ENCODE data around the gene CDC6. TPM values are rescaled to one million over a fixed set of nuclear protein-coding genes. Genes with fewer than 3 reads are reported as not detected.

The CDC6 gene
- total and polyA plus RNA-seq, 2 of the 8 experiments (the other 6 are each of a cell fraction or from before 2014, with no cell fraction given), result 50.5 to 140 TPM

DNA sequence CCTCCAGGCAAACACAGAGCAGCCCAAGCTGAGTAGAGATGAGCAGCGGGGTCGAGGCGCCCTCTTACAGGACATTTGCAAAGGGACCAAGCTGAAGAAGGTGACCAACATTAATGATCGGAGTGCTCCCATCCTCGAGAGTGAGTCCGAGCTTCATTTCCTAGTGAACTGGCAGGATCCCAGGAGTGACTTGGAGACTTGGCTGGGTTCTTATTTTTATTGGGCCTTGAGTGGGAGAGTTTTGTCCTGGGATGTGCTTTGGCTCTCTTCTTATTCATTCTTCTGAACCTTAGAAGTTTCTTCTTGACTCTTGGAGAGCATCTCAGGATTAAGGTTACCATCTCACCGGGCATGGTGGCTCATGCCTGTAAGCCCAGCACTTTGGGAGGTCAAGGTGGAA is 27.2 kb upstream of the CDC6 start:
- H2BK15ac ChIP-seq (ENCODE audit: low read length), result no peak overlapping the region
- no peak overlapping the region for H3K4ac ChIP-seq (replicated peaks; ENCODE audit: insufficient read length, low read depth, low read length)
- no peak overlapping the region for H3K4me3 ChIP-seq (ENCODE audit: extremely low read depth in 1 of 4, insufficient read depth in 2 of 4, low read depth in 3 of 4, low read length in 4 of 4)
- H4K8ac ChIP-seq (ENCODE audit: extremely low read depth, insufficient read depth, low read length), result no peak overlapping the region
- no peaks in the 10 kb centered on the region for H3K9me3 ChIP-seq (ENCODE audit: insufficient read depth in 2 of 2, low read depth in 1 of 2, low read length in 1 of 2)
- H2BK20ac ChIP-seq (ENCODE audit: low read length), result no peak overlapping the region
- CTCF ChIA-PET (ENCODE audit: partially characterized antibody), result interaction anchor here (1.2 kb wide), 2 partner anchors 46 to 58 kb away, joined by 3 to 4 read pairs; no protein-coding TSS in a partner anchor
- H3K27me3 ChIP-seq (replicated peaks in 1 of 4; ENCODE audit: control insufficient read depth in 3 of 4, extremely low read depth in 1 of 4, insufficient read depth in 3 of 4, low read length in 3 of 4), result no peaks in the 10 kb centered on the region
- H3K4me1 ChIP-seq (replicated peaks in 1 of 4; ENCODE audit: control insufficient read depth in 3 of 4, insufficient read depth in 4 of 4, low read length in 3 of 4), result peaks cover 0 to 2% (median 0%) of the 10 kb centered on the region in 4 experiments; a peak in 1 of 7 replicates
- H3K9ac ChIP-seq (replicated peaks in 1 of 4; ENCODE audit: extremely low read depth in 1 of 4, low read depth in 3 of 4, low read length in 3 of 4), result no peak overlapping the region
- H3K79me2 ChIP-seq (ENCODE audit: control insufficient read depth in 1 of 2, insufficient read depth in 2 of 2, low read length in 2 of 2), result no peaks in the 10 kb centered on the region
- no peak overlapping the region for H4K91ac ChIP-seq (replicated peaks; ENCODE audit: insufficient read length, low read length)
- no peak overlapping the region for H2AFZ ChIP-seq (ENCODE audit: low read length)
- peaks cover 0 to 3% of the 10 kb centered on the region in 2 experiments for H4K20me1 ChIP-seq (replicated peaks in 1 of 2; ENCODE audit: control insufficient read depth in 1 of 2, insufficient read depth in 2 of 2, low read length in 2 of 2)
- no peak overlapping the region for H3K18ac ChIP-seq (ENCODE audit: extremely low read depth, low read length)
- no peak overlapping the region for H2BK5ac ChIP-seq (ENCODE audit: low read depth, low read length)
- peaks cover 6 to 36% (median 11%) of the 10 kb centered on the region in 4 experiments; a peak in 6 of 8 replicates for H3K36me3 ChIP-seq (ENCODE audit: control insufficient read depth in 2 of 4, insufficient read depth in 4 of 4, low read length in 3 of 4)
- H3K14ac ChIP-seq (ENCODE audit: insufficient read length), result no peak overlapping the region
- no peak overlapping the region for H4K5ac ChIP-seq (ENCODE audit: insufficient read length, low read depth, low read length)
- H3K79me1 ChIP-seq (ENCODE audit: low read depth, low read length), result no peaks in the 10 kb centered on the region
- H3K56ac ChIP-seq (replicated peaks; ENCODE audit: insufficient read length, low read depth, low read length), result no peak overlapping the region
- H2BK12ac ChIP-seq (ENCODE audit: low read depth, low read length), result no peak overlapping the region
- H2AK5ac ChIP-seq (ENCODE audit: low read depth, low read length), result no peak overlapping the region
- H3K23ac ChIP-seq (ENCODE audit: insufficient read length), result no peak overlapping the region
- no peak overlapping the region for H3K27ac ChIP-seq (ENCODE audit: low read depth, low read length)
- FAIRE-seq (no peak), DNase-seq (ENCODE audit: low read depth in 1 of 2, low spot score in 2 of 2) (no peak)
- TF ChIP-seq HDAC6 (IDR thresholded peaks at IDR 0.05; ENCODE audit: low read depth, low read length) (no peak), JUN (IDR thresholded peaks at IDR 0.05; ENCODE audit: low read depth, low read length) (no peak), RXRA (IDR thresholded peaks at IDR 0.05; ENCODE audit: insufficient read depth, low read depth, low read length) (no peak), RFX5 (IDR thresholded peaks at IDR 0.05; ENCODE audit: borderline replicate concordance, low read depth, low read length) (no peak), GABPA (IDR thresholded peaks at IDR 0.05; ENCODE audit: borderline replicate concordance, insufficient read depth, low read length) (no peak), TEAD4 (IDR thresholded peaks at IDR 0.05; ENCODE audit: low read depth, low read length) (no peak)
- no peak overlapping the region for H2BK120ac ChIP-seq (replicated peaks; ENCODE audit: low read depth, low read length)
- H3K4me2 ChIP-seq (ENCODE audit: insufficient read depth in 1 of 2, low read depth in 2 of 2, low read length in 2 of 2), result no peak overlapping the region
- POLR2A ChIA-PET (ENCODE audit: partially characterized antibody), result interaction anchor here (0.6 kb wide), 1 partner anchor 278 kb away, joined by 3 read pairs; no protein-coding TSS in a partner anchor
- no peaks in the 10 kb centered on the region for H3K23me2 ChIP-seq (ENCODE audit: low read depth, low read length)
- 94% methylated on average over 7 of the region's 7 CpGs; no CpG with 5 or more reads in 1 of the 2 experiments for WGBS, 2 experiments (ENCODE audit: extremely low coverage in 1 of 2, insufficient coverage in 1 of 2, insufficient read length in 1 of 2, insufficient replicate concordance in 2 of 2, low coverage in 1 of 2, low lambda C conversion rate in 2 of 2, missing lambda C conversion rate in 1 of 2)
